IMR-90 (cell line): Measurements from ENCODE around the gene MET.

Source experiments
- POLR2A ChIP-seq: IDR thresholded peaks from 2 replicates; pipeline ENCODE4 v1.6.1; 2012; ENCODE audit warnings: mild to moderate bottlenecking, low read depth, low read length
- RFX5 ChIP-seq: IDR thresholded peaks from 2 replicates; pipeline ENCODE4 v1.8.0; 2012; ENCODE audit warnings: low read depth, mild to moderate bottlenecking, low read length, moderate library complexity

DNA sequence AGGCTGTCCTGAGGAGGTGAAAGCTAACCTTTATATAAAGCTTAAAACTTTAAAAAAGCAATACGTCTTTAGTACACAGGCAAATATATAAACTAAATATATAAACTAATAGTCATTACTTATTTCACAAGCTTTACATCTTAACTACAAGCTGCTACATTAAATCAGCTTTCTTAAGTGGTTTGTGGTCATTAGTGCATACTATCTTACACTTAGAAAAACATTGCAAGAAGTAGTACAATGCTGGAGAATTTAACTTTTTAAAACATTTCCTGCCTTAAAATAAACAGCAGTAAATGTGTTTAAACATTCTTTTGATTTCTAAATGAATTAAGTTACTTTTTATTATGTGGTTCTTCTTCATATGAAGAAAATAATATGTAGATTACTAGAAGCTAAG lies 36.3 kb downstream of the MET start:
- TF ChIP-seq POLR2A (no peak), RFX5 (no peak)
